GM18861 (cell line): ENCODE data around the gene ERCC6L.

Experiments
- ATAC-seq: cut with Tn5 transposase; IDR thresholded peaks from one replicate; pipeline ENCODE4 v1.9.1; 2021; ENCODE audit not compliant: unreplicated experiment

ERCC6L gene

DNA sequence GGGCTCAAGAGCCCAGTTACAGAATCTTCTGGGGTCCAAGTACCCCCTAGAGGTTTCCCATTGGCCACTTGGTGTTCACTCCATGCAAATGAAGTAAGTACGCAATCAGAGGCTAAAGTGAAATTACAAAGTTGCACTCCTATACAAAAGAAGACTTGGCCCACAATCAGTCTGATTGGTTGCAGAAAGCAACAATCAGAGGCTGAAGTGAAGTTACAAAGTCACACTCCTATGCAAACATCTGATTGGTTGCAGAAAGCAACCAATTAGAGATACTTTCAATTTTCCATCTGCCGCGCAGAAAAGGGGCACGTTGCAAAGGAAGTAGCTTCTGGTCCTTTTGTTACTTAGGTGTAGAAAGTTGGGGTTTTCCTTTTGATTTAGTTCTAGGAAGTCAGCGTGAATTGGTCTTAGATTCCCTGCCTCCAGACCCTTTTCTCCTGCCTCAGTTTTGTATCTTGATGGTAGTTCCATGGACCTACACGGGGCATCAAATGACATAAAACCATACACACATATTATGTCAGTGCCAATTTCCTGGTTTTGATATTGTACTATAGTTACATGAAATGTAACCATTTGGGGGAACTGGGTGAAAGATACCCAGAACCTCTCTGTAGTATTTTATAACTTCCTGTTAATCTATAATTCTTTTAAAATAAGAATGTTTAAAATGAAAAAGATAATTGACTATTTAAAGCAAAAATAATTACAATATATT, 69.7 kb downstream of the ERCC6L start:
- no peak for ATAC-seq

DNA sequence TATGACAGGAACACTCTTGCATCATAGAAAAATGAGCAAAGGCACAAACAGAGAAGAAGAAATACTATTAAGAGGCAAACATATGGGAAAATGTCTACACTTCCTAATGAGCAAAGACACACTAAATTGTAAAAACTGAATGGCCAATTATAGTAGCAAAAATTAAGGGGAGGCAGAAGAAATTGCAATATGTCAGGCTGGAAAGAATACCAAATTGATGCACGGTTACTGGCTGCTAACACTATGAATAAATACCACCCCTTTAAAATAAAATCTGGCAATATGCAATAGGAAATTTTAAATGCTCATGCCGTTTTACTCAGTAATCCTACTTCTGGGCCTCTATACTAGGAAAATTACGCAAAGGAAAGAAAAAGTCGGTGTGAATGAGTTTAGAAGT, 73.3 kb downstream of the ERCC6L start:
- no peak for ATAC-seq

DNA sequence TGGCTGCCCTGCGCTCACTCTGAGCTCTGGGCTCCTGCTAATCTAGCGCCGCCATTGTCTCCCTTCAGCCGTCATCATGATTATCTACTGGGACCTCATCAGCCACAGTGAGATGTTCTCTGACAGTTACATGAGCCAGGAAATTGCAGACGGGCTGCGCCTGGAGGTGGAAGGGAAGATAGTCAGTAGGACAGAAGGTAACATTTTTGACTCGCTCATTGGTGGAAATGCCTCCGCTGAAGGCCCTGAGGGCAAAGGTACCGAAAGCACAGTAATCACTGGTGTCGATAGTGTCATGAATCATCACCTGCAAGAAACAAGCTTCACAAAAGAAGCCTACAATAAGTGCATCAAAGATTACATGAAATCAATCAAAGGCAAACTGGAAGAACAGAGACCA, 79.1 kb downstream of the ERCC6L start:
- no peak for ATAC-seq

DNA sequence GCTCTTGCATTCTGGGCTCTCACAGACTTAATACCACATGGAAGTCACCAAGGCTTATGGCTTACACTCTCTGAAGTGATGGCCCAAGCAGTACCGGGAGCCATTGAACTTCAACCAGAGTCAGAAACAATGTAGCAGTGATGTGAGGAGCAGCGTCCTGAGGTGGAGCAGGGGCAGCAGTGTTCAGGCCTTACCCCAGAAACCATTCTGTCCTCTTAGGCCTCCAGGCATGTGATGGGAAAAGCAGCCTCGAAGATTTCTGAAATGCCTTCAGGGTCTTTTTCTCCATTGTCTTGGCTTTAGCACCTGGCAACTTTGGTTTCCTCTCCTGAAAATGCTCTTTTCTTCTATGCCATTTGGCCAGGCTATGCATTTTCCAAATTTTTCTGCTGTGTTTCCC, 80.1 kb downstream of the ERCC6L start:
- no peak for ATAC-seq
